Activated CD8-positive, alpha-beta memory T cell treated with anti-CD3 and anti-CD28 coated beads, Interleukin-2, amount 50 U/mL, for 4 hours (primary cell): Measurements from ENCODE around the gene GPR151.

ENCODE experiments used
- DNase-seq: peaks from one replicate; pipeline ENCODE4 v3.0.0-alpha.2; 2020

GPR151 gene

GRCh38 chr5:146519554-146519953, 3.6 kb upstream of the GPR151 start:
- DNase-seq, result no peak

GRCh38 chr5:146515473-146516150, 378 bp downstream of the GPR151 start:
- no peak for DNase-seq

- no peak for DNase-seq
Observed at GRCh38 chr5:146514575-146514974, 1.4 kb downstream of the GPR151 start.

GRCh38 chr5:146513462-146513861, 2.5 kb downstream of the GPR151 start:
- DNase-seq, result no peak

GRCh38 chr5:146510559-146511125, 5.3 kb downstream of the GPR151 start:
- no peak for DNase-seq

- DNase-seq, result no peak
Observed at GRCh38 chr5:146507428-146507827, 8.6 kb downstream of the GPR151 start.

GRCh38 chr5:146499680-146500079, 16.3 kb downstream of the GPR151 start:
- no peak for DNase-seq

GRCh38 chr5:146494656-146495055, 21.3 kb downstream of the GPR151 start:
- no peak for DNase-seq

GRCh38 chr5:146490089-146490843, 25.7 kb downstream of the GPR151 start:
- no peak for DNase-seq

- DNase-seq, result no peak
Observed at GRCh38 chr5:146484714-146485391, 31.1 kb downstream of the GPR151 start.

GRCh38 chr5:146482775-146483174, 33.2 kb downstream of the GPR151 start:
- DNase-seq, result no peak

- no peak for DNase-seq
Observed at GRCh38 chr5:146475906-146476305, 40.1 kb downstream of the GPR151 start.

- no peak for DNase-seq
Observed at GRCh38 chr5:146475190-146475780, 40.7 kb downstream of the GPR151 start.

GRCh38 chr5:146474065-146474464, 41.9 kb downstream of the GPR151 start:
- DNase-seq, result no peak

GRCh38 chr5:146467760-146468159, 48.2 kb downstream of the GPR151 start:
- no peak for DNase-seq

GRCh38 chr5:146466521-146467349, 49.3 kb downstream of the GPR151 start:
- DNase-seq, result no peak

GRCh38 chr5:146463446-146463845, 52.5 kb downstream of the GPR151 start:
- no peak for DNase-seq
